ENCODE measurements around the gene MALSU1.

- TF ChIP-seq CTCF (IDR thresholded peaks at IDR 0.05) (no peak), POLR2A (IDR thresholded peaks at IDR 0.05) (no peak)
These were observed 33.1 kb downstream of the MALSU1 start for GRCh38 chr7:23332193-23332592.
